ENCODE measurements around the gene PAQR3. TPM values are rescaled to one million over a fixed set of nuclear protein-coding genes. Genes with fewer than 3 reads are reported as not detected.

The PAQR3 gene
- polyA plus RNA-seq, 2 of the 4 experiments (the other 2 are of a cell fraction) = 6.5 to 26.4 TPM

GRCh38 chr4:78880874-78881492, 58.3 kb downstream of the PAQR3 start (continued):
- TF ChIP-seq MYC (IDR thresholded peaks at IDR 0.05; ENCODE audit: borderline replicate concordance, low read length) = no peak
- no peak for TF ChIP-seq CTCF (IDR thresholded peaks at IDR 0.05)

DNA sequence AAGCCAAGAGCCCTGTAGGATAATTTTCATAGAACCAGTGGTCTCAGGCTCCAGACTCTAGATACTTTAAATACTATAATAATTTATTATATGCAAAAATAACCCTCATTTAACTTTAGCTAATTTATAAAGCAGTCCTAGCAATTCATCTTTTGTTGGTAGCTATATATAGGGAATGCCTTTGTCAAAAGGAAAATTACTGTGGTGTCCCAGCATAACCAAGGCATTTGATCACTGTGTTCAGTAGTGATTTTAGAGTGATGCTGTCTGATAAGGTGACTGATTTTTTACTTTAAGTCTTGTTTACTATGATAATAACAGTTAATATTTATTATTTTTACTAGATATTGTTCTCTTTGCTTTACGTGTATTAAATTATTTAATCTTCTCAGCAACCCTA, 61.2 kb downstream of the PAQR3 start:
- TF ChIP-seq NPAS2 (CRISPR knock-in tag; IDR thresholded peaks at IDR 0.05; ENCODE audit: borderline replicate concordance) = no peak
- TF ChIP-seq HOXA7 (CRISPR knock-in tag; IDR thresholded peaks at IDR 0.05) = no peak
- TF ChIP-seq CTCF (IDR thresholded peaks at IDR 0.05) = no peak
- no peak for TF ChIP-seq ESRRA (IDR thresholded peaks at IDR 0.05; ENCODE audit: borderline replicate concordance, low read length)
- TF ChIP-seq GATA3 (IDR thresholded peaks at IDR 0.05; ENCODE audit: borderline replicate concordance) = no peak
- TF ChIP-seq JUN (IDR thresholded peaks at IDR 0.05) = no peak
- no peak for TF ChIP-seq RCOR1 (IDR thresholded peaks at IDR 0.05; ENCODE audit: low read depth, low read length)
- DNase-seq (ENCODE audit: low read depth in 1 of 2, low spot score in 1 of 2) (no peak), ATAC-seq (no peak), FAIRE-seq (no peak)
- no peaks in the 10 kb centered on the region for H3K9me3 ChIP-seq
- ChIA-PET POLR2A (no interaction called here), CTCF (no interaction called here)
- no peaks in the 10 kb centered on the region for H3K4me1 ChIP-seq
- H3K4me3 ChIP-seq = no peak overlapping the region
- WGBS (ENCODE audit: missing lambda C conversion rate) = 94% methylated on average over 1 of the region's 1 CpG
- H3K27ac ChIP-seq = no peak overlapping the region
- H3K4me2 ChIP-seq = no peak overlapping the region

- 82% methylated on average over 5 of the region's 5 CpGs for WGBS (ENCODE audit: missing lambda C conversion rate)
- TF ChIP-seq CBX8 (IDR thresholded peaks at IDR 0.05) (no peak), TFCP2L1 (CRISPR knock-in tag; IDR thresholded peaks at IDR 0.05) (no peak), HOXB5 (CRISPR knock-in tag; IDR thresholded peaks at IDR 0.05) (no peak), CTCF (IDR thresholded peaks at IDR 0.05) (no peak), MYC (IDR thresholded peaks at IDR 0.05; ENCODE audit: borderline replicate concordance, low read length) (no peak), NR3C1 (IDR thresholded peaks at IDR 0.05) (no peak), EP300 (IDR thresholded peaks at IDR 0.05) (no peak), KDM1A (IDR thresholded peaks at IDR 0.05; ENCODE audit: low read depth) (no peak), HDAC2 (IDR thresholded peaks at IDR 0.05) (no peak), CEBPB (IDR thresholded peaks at IDR 0.05) (no peak), RNF2 (IDR thresholded peaks at IDR 0.05; ENCODE audit: borderline replicate concordance, low read depth) (no peak)
- TF ChIP-seq, protein P1, sequence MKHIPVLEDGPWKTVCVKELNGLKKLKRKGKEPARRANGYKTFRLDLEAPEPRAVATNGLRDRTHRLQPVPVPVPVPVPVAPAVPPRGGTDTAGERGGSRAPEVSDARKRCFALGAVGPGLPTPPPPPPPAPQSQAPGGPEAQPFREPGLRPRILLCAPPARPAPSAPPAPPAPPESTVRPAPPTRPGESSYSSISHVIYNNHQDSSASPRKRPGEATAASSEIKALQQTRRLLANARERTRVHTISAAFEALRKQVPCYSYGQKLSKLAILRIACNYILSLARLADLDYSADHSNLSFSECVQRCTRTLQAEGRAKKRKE (CRISPR knock-in tag; IDR thresholded peaks at IDR 0.05; ENCODE audit: low read depth) = no peak
- TF ChIP-seq, protein P2, sequence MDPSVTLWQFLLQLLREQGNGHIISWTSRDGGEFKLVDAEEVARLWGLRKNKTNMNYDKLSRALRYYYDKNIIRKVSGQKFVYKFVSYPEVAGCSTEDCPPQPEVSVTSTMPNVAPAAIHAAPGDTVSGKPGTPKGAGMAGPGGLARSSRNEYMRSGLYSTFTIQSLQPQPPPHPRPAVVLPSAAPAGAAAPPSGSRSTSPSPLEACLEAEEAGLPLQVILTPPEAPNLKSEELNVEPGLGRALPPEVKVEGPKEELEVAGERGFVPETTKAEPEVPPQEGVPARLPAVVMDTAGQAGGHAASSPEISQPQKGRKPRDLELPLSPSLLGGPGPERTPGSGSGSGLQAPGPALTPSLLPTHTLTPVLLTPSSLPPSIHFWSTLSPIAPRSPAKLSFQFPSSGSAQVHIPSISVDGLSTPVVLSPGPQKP (IDR thresholded peaks at IDR 0.05; ENCODE audit: low read depth, low read length) = no peak
- no peak for FAIRE-seq
- no peak for DNase-seq (ENCODE audit: low read depth in 1 of 2, low spot score in 1 of 2)
- CTCF ChIA-PET = interaction anchor here (0.7 kb wide), 1 partner anchor 123 kb away, joined by 3 read pairs; no protein-coding TSS in a partner anchor
- Histone ChIP-seq H3K4me3 (no peak overlapping the region), H3K4me2 (no peak overlapping the region), H3K4me1 (no peaks in the 10 kb centered on the region), H3K9me3 (no peaks in the 10 kb centered on the region), H3K27ac (no peak overlapping the region)
- POLR2A ChIA-PET = no interaction called here
- no peak for ATAC-seq
Observed at GRCh38 chr4:78876568-78877320, 62.5 kb downstream of the PAQR3 start.

All from A549 (cell line).